GM21447 (cell line): ENCODE measurements around the gene ING2.

ENCODE experiments used
- ATAC-seq: cut with Tn5 transposase; IDR thresholded peaks from one replicate; pipeline ENCODE4 v1.9.1; 2021; ENCODE audit not compliant: unreplicated experiment

Gene ING2

DNA sequence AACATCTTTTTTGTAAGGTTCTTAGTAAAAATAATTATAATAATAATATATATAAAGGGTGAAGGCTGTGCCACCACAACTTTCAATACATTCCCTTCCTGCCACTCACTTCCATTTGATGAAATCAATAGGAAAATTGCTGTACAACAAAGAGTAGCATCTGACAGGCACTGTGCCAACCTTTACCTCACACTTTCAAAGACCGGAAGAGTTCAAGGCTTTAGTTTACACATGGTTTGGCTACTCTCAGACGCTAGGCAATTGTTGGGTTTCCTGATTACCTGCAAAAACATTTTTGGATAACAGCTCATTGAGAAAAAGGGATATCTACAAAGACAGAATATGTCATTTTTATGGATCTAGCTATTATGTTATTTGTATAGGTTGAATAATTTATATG is 5.5 kb upstream of the ING2 start:
- no peak for ATAC-seq

- no peak for ATAC-seq
These were observed 5.1 kb upstream of the ING2 start for GRCh38 chr4:183499801-183500200.

- peak; percentile 6 for ATAC-seq
These were observed 1.3 kb upstream of the ING2 start for GRCh38 chr4:183503497-183504063.

DNA sequence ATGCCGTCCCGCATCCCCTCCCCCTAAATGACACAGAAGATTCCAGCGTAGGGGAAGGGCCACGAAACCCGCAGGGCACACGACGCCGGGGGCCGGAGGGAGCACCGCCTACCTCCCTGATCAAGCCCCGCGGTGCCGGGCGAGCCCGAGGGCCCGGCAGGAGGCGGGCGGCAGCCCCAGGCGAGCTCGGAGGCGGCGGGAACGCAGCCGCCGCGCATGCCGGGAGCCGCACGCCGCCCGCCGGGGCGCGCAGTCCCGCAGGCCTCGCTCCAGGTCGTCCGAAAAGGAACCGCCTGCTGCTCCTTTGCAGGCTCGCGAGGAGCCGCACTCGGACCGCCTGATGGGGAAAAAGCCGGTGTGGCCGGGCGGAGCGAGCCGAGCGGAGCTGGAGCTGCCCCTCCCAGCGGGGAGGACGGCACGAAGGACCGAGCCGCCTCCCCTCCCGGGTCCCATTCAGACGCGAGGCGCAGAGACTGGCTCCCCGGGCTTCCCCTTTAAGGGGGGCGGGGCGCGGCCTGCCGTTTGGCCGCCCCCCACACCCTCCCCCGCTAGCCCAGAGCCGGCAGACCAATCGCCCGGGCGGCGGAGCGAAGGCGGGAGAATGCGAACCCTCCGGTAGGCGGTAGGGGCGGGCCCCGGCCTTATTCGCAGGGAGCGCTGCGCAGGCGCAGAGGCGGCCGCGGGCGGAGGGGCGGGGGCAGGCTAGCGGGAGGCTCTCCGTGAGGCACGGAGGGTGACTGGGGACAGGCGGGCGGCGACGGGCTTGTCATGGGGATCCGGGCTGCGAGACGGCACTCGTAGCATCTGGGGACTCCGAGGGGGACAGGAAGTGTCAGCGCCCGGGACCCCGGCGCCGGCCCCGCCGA is 561 bp upstream of the ING2 start:
- ATAC-seq: peak; percentile 63

GRCh38 chr4:183505611-183506388 is 942 bp downstream of the ING2 start:
- ATAC-seq: peak; percentile 42

DNA sequence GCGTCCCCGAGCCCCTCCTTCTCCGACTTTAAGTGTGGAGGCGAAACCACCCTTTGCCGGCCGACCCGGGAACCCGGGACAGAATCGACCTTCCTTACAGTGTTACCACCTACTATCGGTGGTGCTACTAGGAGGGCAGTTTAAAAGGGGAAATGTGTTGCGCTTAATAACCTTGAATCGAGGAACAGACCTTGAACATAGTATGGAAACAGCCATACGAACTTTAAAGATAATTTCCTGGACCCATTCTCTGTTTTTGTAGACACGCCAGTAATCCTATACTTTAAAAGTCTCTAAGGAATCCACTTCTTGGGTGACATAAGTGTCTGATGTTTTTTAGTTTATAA is 1.5 kb downstream of the ING2 start:
- ATAC-seq: no peak

DNA sequence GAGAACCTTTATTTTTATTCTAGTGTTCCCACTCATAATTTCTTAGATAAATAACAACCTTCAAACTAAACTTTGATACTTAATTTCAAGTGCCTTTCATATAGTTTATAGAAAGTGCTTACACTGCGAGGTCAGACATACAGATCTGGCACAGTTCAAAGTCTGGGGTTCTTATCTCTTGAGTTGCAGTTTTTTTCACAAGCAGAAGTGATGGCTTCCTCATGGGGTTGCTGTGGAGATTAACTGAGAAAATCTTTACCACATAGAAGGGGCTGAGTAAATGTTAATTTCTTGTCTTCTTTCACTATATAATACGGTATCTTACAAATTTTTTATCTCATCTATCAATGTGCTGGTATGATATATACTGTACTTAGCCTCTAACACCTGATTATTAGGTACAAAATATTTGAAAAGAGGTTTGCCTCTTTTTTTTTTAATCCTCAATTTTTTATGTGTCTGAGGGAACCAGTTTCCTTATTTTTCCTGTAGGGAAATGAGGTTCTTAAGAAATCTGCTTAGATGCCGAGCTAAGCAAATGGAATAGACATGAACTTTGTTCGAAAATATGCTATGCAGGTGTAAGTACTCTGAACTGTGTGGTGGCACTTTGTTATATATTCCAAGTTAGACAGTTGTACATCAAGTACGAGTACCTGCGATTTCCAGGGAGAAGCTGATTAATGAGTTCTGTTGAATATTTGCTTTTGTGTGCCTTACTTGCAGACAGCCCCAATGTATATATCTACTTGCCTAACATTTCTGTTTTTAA is 3.3 kb downstream of the ING2 start:
- ATAC-seq: no peak

- ATAC-seq: no peak
These were observed 4.0 kb downstream of the ING2 start for GRCh38 chr4:183508697-183509335.

DNA sequence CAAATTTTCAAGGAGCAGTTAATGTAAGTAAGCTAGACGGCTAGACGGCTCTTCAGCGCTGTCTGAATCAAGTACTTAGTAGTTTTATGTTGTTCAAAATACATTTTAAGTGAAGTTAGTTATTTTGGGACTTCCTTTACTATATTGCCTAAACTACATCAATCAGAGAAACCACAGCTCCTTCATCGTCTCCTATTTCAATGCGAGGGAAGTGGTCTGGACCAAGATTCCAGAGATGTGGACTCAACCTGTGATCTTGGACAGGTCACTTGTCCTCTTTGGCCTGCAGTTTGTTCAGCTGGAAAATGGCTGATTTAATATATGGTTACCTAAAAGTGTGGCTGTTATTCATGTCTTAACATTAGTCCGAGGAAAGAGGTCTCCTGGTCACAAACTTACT is 10.6 kb downstream of the ING2 start:
- ATAC-seq: no peak

DNA sequence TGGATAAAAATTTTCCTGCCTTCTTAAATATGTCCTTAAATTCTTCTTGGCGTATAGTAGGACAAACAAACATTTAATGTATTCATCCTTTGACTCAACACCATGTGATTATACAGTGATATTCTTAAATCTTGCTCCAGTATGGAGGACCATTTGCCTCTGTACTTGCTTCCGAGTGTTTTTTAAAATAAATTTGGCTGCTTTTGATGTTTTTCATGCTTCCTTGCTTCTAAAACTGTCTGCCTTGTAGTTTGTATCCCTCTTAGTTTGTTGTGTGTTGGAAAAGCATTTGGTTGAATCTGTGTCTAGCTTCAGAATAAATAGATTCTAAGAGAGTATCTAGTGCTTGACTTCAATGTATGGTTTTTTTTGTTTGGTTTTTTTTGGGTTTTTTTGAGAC is 12.3 kb downstream of the ING2 start:
- no peak for ATAC-seq

- ATAC-seq: no peak
These were observed 12.9 kb downstream of the ING2 start for GRCh38 chr4:183517781-183518180.

GRCh38 chr4:183522821-183523220 is 18.0 kb downstream of the ING2 start:
- no peak for ATAC-seq

DNA sequence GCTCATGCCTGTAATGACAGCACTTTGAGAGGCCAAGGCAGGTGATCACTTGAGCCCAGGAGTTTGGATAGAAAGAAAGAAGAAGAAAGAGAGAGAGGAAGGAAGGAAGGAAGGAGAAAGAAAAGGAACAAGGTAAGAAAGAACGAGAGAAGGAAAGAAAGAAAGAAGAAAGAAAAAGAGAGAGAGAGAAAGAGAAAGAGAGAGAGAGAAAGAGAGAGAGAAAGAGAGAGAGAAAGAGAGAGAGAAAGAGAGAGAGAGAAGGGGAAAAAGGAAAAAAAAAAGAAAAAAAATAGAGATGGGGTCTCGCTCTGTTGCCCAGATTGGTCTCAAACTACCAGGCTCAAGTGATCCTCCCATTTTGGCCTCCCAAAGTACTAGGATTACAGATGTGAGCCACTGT is 22.5 kb downstream of the ING2 start:
- ATAC-seq: no peak

- no peak for ATAC-seq
These were observed 28.0 kb downstream of the ING2 start for GRCh38 chr4:183532821-183533220.

DNA sequence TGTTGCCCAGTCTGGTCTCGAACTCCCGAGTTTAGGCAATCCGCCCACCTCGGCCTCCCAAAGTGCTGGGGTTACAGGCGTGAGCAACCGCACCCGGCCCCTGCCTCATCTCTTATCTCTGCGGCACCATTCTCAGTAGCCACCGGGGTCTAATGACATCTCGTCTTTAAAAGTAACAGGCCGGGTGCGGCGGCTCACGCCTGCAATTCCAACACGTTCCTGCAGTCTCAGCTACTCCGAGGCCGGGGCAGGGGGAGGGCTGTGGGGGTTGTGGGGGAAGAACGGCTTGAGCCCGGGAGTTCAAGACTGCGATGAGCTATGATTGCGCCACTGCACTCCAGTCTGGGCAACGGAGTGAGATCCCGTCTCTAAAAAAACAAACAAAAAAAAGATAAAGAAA is 28.8 kb downstream of the ING2 start:
- ATAC-seq: no peak

GRCh38 chr4:183540410-183541009 is 35.7 kb downstream of the ING2 start:
- no peak for ATAC-seq

- ATAC-seq: no peak
These were observed 36.3 kb downstream of the ING2 start for GRCh38 chr4:183541010-183541751.

DNA sequence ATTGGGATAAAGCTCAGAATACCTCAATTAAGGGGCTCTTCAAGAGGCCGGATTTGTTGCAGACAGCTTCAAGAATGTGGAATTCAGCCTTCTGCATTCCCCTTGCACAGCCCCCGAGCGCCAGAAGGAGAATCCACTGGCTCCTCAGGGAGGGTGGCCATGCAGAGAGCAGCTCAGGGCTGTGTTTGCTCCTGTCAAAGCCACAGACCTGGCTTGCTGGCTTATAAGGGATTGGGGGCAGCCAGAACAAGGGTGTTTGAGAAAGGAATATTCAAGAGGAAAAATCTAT is 36.8 kb downstream of the ING2 start:
- no peak for ATAC-seq

DNA sequence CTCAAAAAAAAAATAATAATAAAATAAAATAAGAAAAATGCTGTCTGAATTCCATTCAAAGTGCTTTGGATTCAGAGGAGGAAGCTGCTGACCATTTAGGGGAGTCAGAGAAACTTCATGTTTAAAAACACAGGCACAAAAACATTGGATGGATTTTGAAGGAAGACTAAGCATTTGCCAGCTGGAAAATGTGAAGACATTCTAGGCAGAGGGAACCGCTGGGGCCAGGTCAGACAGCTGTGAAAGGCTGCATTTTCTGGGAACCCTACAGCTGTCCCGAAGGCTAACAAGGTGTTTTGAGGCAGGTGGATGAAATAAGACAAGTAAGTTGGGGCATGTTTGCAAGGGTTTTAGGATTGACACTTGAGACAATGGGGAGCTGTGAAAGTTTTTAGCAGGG is 38.6 kb downstream of the ING2 start:
- no peak for ATAC-seq

DNA sequence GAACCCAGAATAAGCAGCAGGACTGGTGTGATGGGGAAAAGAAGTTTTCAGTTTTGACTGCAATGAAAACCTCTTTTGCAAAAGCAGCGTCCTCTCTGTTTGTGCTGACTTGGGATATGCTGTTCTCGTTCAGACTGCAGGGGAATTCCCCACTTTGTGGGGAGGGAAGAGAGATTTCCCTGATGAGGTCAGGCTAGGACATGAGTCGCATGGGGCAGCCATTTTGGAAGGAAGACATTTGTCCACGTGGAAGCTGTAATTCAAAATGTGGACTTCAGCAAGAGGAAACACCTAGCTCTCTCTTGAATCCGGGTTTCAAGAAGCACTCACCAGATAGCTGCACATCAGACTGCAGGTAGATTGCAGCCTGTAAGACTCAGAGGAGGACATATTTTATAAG is 39.3 kb downstream of the ING2 start:
- ATAC-seq: no peak
